Epithelial cell of proximal tubule (primary cell): ENCODE data around the gene SPATA17. TPM values are rescaled to one million over a fixed set of nuclear protein-coding genes. Genes with fewer than 3 reads are reported as not detected.

Experiments
- DNase-seq: peaks from one replicate; pipeline ENCODE4 v3.0.0-alpha.2; 2011; ENCODE audit warnings: low read depth
- H3K4me3 ChIP-seq: 2 replicates; pipeline ENCODE4 v1.5.1; 2011; ENCODE audit warnings: low read depth, mild to moderate bottlenecking, low read length
- total RNA-seq: library from RNA; depleted of rRNA; stranded (reverse); fragments of >200 nt; gene quantifications from 2 replicates; pipeline ENCODE4 v1.2.3, GENCODE V29; 2015
- TF ChIP-seq, protein P1 (sequence below): conservative IDR thresholded peaks from 2 replicates; pipeline ENCODE4 v1.5.1; 2012; ENCODE audit warnings: low read depth, mild to moderate bottlenecking, low read length

Gene SPATA17
- total RNA-seq, 1 donor from 2014 or later: 0.58 TPM

DNA sequence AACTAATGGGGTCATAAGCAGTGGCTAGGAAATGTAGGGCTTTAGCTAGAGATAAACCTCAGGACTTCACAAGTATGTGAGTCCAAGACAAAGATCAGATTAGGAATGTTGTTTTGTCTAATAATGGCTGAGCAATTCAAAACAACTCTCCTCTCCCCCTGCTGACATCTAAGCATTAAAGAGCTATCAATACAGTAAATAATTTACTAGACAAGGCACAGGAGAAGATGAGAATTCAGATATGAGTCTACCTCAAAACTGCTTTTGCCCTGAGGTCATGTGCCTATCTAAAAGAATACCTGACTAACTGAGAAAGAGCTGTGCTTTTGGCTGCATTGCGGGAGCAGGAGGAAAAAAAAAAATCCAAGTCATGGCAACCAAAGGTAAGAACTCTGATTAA is 86.8 kb downstream of the SPATA17 start:
- H3K4me3 ChIP-seq: no peak overlapping the region
- DNase-seq: no peak
- TF ChIP-seq, protein P1, sequence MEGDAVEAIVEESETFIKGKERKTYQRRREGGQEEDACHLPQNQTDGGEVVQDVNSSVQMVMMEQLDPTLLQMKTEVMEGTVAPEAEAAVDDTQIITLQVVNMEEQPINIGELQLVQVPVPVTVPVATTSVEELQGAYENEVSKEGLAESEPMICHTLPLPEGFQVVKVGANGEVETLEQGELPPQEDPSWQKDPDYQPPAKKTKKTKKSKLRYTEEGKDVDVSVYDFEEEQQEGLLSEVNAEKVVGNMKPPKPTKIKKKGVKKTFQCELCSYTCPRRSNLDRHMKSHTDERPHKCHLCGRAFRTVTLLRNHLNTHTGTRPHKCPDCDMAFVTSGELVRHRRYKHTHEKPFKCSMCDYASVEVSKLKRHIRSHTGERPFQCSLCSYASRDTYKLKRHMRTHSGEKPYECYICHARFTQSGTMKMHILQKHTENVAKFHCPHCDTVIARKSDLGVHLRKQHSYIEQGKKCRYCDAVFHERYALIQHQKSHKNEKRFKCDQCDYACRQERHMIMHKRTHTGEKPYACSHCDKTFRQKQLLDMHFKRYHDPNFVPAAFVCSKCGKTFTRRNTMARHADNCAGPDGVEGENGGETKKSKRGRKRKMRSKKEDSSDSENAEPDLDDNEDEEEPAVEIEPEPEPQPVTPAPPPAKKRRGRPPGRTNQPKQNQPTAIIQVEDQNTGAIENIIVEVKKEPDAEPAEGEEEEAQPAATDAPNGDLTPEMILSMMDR: no peak

DNA sequence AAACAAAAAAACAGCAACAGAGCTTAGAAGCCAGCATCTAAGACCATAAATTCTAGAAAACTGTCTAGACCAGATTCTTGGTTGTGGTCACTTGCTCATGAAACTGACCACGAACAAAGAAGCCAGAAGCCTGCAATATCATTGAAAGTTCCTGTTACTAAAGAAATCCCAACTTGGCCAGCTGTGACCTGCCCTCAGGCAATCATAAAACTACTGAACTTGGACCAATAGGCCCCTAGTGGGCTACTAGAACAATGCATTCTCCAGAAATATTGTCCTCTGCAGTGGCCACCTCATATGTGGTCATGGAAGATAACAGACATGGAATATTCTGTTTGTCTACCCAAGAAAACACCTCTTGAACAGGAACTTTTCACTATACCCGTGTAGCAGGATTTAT is 87.7 kb downstream of the SPATA17 start:
- TF ChIP-seq, protein P1: peak; percentile 41
- H3K4me3 ChIP-seq: no peak overlapping the region
- DNase-seq: no peak

DNA sequence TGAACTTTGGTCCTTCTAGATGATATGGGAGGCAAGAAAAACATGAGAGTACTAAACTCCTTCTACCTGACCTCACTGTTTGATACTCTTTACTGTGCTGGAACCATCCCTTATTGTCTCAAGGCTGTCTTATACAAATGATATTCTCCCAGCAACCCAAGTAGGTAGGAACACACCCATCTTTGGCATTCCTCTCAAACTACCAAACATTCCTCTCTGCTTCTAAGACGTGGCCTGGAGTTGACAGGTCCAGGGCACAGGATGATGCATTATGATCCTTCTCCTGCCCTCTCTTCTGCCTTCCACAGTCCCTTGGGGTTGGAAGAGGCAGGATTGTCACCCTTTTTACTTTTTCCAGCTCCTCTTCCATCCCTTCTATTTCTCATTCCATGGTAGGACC is 90.5 kb downstream of the SPATA17 start:
- no peak for DNase-seq
- TF ChIP-seq, protein P1: no peak
- H3K4me3 ChIP-seq: no peak overlapping the region

DNA sequence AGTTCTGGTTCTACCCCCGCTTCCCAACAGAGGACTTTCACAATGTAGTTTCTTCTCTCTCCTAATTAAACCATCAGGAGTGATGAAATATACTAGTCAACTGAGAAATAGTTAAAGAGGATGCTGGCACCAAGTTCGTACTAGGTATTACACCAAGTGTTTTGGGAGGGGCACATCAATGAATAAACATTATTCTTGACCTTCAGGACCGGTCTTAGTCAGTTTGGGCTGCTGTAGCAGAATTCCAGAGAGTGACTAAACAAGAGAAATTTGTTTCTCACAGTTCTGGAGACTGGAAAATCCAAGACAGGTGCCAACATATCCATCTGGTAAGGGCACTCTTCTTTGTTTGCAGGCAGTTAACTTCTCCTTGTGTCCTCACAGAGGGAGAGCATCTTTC is 103.8 kb downstream of the SPATA17 start:
- DNase-seq: no peak
- TF ChIP-seq, protein P1: no peak
- H3K4me3 ChIP-seq: no peak overlapping the region

DNA sequence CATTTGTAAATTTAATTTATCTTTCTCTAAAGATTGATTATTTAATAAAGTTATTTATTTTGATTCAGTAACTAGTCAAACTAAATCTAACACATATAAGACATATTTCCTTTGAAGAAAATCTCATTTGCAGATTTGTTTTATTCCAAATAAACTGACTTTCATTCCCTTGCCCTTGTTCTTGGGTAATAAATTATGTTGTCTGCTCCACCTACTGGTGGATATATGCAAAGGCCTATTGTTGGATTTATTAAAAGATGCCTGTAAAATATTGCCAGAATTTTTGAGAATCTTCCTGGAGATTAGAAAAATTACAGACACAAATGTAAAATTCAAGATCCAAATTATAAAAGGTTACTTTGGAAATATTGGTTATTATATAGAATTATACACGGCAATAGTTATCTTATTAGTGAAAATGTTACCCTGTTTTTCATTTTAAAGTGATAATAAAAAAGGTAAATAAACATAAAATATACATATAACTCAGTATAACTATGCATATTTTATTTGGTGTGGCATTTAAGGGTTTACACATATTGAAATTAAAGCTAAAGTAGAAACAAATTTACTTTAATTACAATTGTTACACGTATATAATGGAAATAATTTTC is 116.1 kb downstream of the SPATA17 start:
- no peak overlapping the region for H3K4me3 ChIP-seq
- DNase-seq: peak; percentile 2
- TF ChIP-seq, protein P1: peak; percentile 71

DNA sequence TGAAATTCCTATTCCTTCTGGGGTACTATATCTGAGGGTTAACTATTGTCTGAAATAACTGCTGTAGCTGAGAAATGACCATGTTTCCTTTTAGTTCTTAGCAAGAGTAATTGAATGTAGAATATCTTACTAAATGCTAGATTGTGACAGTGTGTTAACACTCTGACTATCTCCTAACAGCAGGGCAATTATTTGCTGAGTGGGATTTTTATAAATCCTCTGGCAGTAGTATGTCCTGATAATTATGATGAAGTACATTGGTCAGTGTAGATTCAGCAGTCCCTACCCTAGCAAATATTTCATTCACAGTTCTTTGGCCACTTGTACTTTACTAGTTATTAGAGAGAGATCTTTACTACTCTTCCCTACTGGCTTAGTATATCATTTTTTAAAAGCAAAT is 138.6 kb downstream of the SPATA17 start:
- no peak overlapping the region for H3K4me3 ChIP-seq
- no peak for DNase-seq
- TF ChIP-seq, protein P1: no peak

DNA sequence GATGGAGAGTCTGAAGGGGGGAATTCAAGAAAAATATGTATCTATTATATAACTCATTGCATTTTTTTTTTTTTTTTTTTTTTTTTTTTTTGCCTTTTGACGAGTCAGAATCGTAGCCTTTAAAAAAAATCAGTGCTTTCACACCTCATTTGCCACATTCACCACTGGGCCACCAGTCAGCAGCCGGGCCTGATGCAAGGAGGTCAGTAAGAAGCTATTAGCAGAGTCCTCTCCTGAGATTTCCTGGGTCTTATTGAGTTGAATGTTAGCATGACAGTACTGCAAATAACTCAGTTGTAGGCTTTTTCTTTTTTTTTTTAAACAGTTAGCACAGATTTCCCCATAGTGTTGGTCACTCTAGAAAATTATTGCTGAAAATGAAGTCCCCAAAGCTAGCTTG is 139.8 kb downstream of the SPATA17 start:
- TF ChIP-seq, protein P1: no peak

More for the DNA sequence above, 139.8 kb downstream of the SPATA17 start:
- H3K4me3 ChIP-seq: no peak overlapping the region
- no peak for DNase-seq
